Measurements from ENCODE around the gene PDE6B. TPM values are rescaled to one million over a fixed set of nuclear protein-coding genes. Genes with fewer than 3 reads are reported as not detected.

PDE6B gene
- total RNA-seq, 1 donor from 2014 or later = 4.2 TPM

GRCh38 chr4:650461-650860 lies 25.1 kb downstream of the PDE6B start:
- TF ChIP-seq CTCF (IDR thresholded peaks at IDR 0.05) (no peak), POLR2AphosphoS5 (IDR thresholded peaks at IDR 0.05; ENCODE audit: insufficient read depth in 1 of 2, low read depth in 1 of 2) (no peak), POLR2A (IDR thresholded peaks at IDR 0.05) (no peak)
- Histone ChIP-seq H3K4me1 (peaks cover 5% of the 10 kb centered on the region), H3K27me3 (peaks cover 5% of the 10 kb centered on the region), H3K36me3 (no peaks in the 10 kb centered on the region), H3K4me3 (no peak overlapping the region), H3K9me3 (no peaks in the 10 kb centered on the region), H3K27ac (no peak overlapping the region)
- DNase-seq (ENCODE audit: extremely low spot score in 2 of 2) = no peak
- intact Hi-C loops (cut with DNase I) = no loop called here

- intact Hi-C loops (cut with DNase I) = no loop called here
- Histone ChIP-seq H3K27ac (no peak overlapping the region), H3K27me3 (peaks cover 5% of the 10 kb centered on the region), H3K9me3 (no peaks in the 10 kb centered on the region), H3K4me3 (no peak overlapping the region), H3K36me3 (no peaks in the 10 kb centered on the region), H3K4me1 (peaks cover 5% of the 10 kb centered on the region)
- TF ChIP-seq CTCF (IDR thresholded peaks at IDR 0.05) (no peak), POLR2AphosphoS5 (IDR thresholded peaks at IDR 0.05; ENCODE audit: insufficient read depth in 1 of 2, low read depth in 1 of 2) (no peak), POLR2A (IDR thresholded peaks at IDR 0.05) (no peak)
- DNase-seq (ENCODE audit: extremely low spot score in 2 of 2) = no peak
These were observed 25.8 kb downstream of the PDE6B start for GRCh38 chr4:650951-651883.

- peaks cover 5% of the 10 kb centered on the region for H3K27me3 ChIP-seq
These were observed 26.7 kb downstream of the PDE6B start for GRCh38 chr4:651884-652642.

GRCh38 chr4:653080-653821 lies 27.9 kb downstream of the PDE6B start:
- TF ChIP-seq POLR2AphosphoS5 (IDR thresholded peaks at IDR 0.05; ENCODE audit: insufficient read depth in 1 of 2, low read depth in 1 of 2) (no peak), POLR2A (IDR thresholded peaks at IDR 0.05) (no peak), CTCF (IDR thresholded peaks at IDR 0.05) (no peak)
- DNase-seq (ENCODE audit: extremely low spot score in 2 of 2) = no peak
- Histone ChIP-seq H3K27ac (no peak overlapping the region), H3K4me1 (peaks cover 5% of the 10 kb centered on the region), H3K36me3 (no peaks in the 10 kb centered on the region), H3K27me3 (peaks cover 5% of the 10 kb centered on the region), H3K4me3 (no peak overlapping the region), H3K9me3 (no peaks in the 10 kb centered on the region)
- intact Hi-C loops (cut with DNase I) = no loop called here

More at GRCh38 chr4:651884-652642, 26.7 kb downstream of the PDE6B start:
- Histone ChIP-seq H3K4me1 (peaks cover 5% of the 10 kb centered on the region), H3K36me3 (no peaks in the 10 kb centered on the region), H3K4me3 (no peak overlapping the region), H3K9me3 (no peaks in the 10 kb centered on the region), H3K27ac (no peak overlapping the region)
- DNase-seq (ENCODE audit: extremely low spot score in 2 of 2) = no peak
- TF ChIP-seq POLR2A (IDR thresholded peaks at IDR 0.05) (no peak), POLR2AphosphoS5 (IDR thresholded peaks at IDR 0.05; ENCODE audit: insufficient read depth in 1 of 2, low read depth in 1 of 2) (no peak), CTCF (IDR thresholded peaks at IDR 0.05) (no peak)
- intact Hi-C loops (cut with DNase I) = no loop called here
